ENCODE measurements around the gene HRH3. TPM values are rescaled to one million over a fixed set of nuclear protein-coding genes. Genes with fewer than 3 reads are reported as not detected.

Gene HRH3
- total RNA-seq, 6 experiments from 2014 or later = not detected

- ATAC-seq (no peak), DNase-seq (no peak)
- intact Hi-C loops (cut with DNase I) = no loop called here
- H3K4me1 ChIP-seq = peaks cover 0 to under 1% (median 0%) of the 10 kb centered on the region in 4 donors
- no peak overlapping the region for H3K4me3 ChIP-seq
- TF ChIP-seq POLR2A (IDR thresholded peaks at IDR 0.05) (no peak), CTCF (IDR thresholded peaks at IDR 0.05) (no peak)
- no peaks in the 10 kb centered on the region for H3K9me3 ChIP-seq
- no peaks in the 10 kb centered on the region for H3K27me3 ChIP-seq
- no CpG with 5 or more reads among the region's 7 CpGs for WGBS (ENCODE audit: insufficient coverage, low coverage, low lambda C conversion rate, missing lambda C conversion rate)
- H3K36me3 ChIP-seq = no peaks in the 10 kb centered on the region
- H3K27ac ChIP-seq = no peak overlapping the region
These were observed 12.1 kb upstream of the HRH3 start for GRCh38 chr20:62232194-62232593.

- H3K9me3 ChIP-seq = no peaks in the 10 kb centered on the region
- no CpG with 5 or more reads among the region's 6 CpGs for WGBS (ENCODE audit: insufficient coverage, low coverage, low lambda C conversion rate, missing lambda C conversion rate)
- H3K27ac ChIP-seq = no peak overlapping the region
- DNase-seq (no peak), ATAC-seq (no peak)
- intact Hi-C loops (cut with DNase I) = no loop called here
- no peaks in the 10 kb centered on the region for H3K4me1 ChIP-seq
- TF ChIP-seq CTCF (IDR thresholded peaks at IDR 0.05) (no peak), POLR2A (IDR thresholded peaks at IDR 0.05) (no peak)
- H3K36me3 ChIP-seq = no peaks in the 10 kb centered on the region
- H3K27me3 ChIP-seq = no peaks in the 10 kb centered on the region
- H3K4me3 ChIP-seq = no peak overlapping the region
These were observed 11.2 kb upstream of the HRH3 start for GRCh38 chr20:62231292-62231691.

- no peak for ATAC-seq
- TF ChIP-seq CTCF (IDR thresholded peaks at IDR 0.05) (no peak), POLR2A (IDR thresholded peaks at IDR 0.05) (no peak)
- intact Hi-C loops (cut with DNase I) = no loop called here
- H3K27ac ChIP-seq = no peak overlapping the region
- H3K9me3 ChIP-seq = no peaks in the 10 kb centered on the region
- H3K27me3 ChIP-seq = no peaks in the 10 kb centered on the region
- H3K4me3 ChIP-seq = no peak overlapping the region
- H3K4me1 ChIP-seq = no peaks in the 10 kb centered on the region
- DNase-seq = no peak
- no peaks in the 10 kb centered on the region for H3K36me3 ChIP-seq
- WGBS (ENCODE audit: insufficient coverage, low coverage, low lambda C conversion rate, missing lambda C conversion rate) = 87% methylated on average over 3 of the region's 10 CpGs
These were observed 10.6 kb upstream of the HRH3 start for GRCh38 chr20:62230696-62231095.

GRCh38 chr20:62230276-62230675 is 10.2 kb upstream of the HRH3 start:
- Histone ChIP-seq H3K4me3 (no peak overlapping the region), H3K36me3 (no peaks in the 10 kb centered on the region), H3K9me3 (no peaks in the 10 kb centered on the region), H3K4me1 (no peaks in the 10 kb centered on the region), H3K27ac (no peak overlapping the region), H3K27me3 (no peaks in the 10 kb centered on the region)
- intact Hi-C loops (cut with DNase I) = no loop called here
- ATAC-seq (no peak), DNase-seq (no peak)
- 81% methylated on average over 2 of the region's 2 CpGs for WGBS (ENCODE audit: insufficient coverage, low coverage, low lambda C conversion rate, missing lambda C conversion rate)
- TF ChIP-seq POLR2A (IDR thresholded peaks at IDR 0.05) (no peak), CTCF (IDR thresholded peaks at IDR 0.05) (no peak)

GRCh38 chr20:62229667-62230066 is 9.6 kb upstream of the HRH3 start:
- no peak overlapping the region for H3K27ac ChIP-seq
- H3K4me3 ChIP-seq = no peak overlapping the region
- no peak for ATAC-seq
- no peak for DNase-seq
- no peaks in the 10 kb centered on the region for H3K36me3 ChIP-seq
- no peaks in the 10 kb centered on the region for H3K9me3 ChIP-seq
- 72% methylated on average over 4 of the region's 4 CpGs for WGBS (ENCODE audit: insufficient coverage, low coverage, low lambda C conversion rate, missing lambda C conversion rate)
- no peaks in the 10 kb centered on the region for H3K27me3 ChIP-seq
- H3K4me1 ChIP-seq = no peaks in the 10 kb centered on the region
- TF ChIP-seq CTCF (IDR thresholded peaks at IDR 0.05) (no peak), POLR2A (IDR thresholded peaks at IDR 0.05) (no peak)
- intact Hi-C loops (cut with DNase I) = no loop called here
